ENCODE results near the gene MTMR1. TPM values are rescaled to one million over a fixed set of nuclear protein-coding genes. Genes with fewer than 3 reads are reported as not detected.

MTMR1 gene
- total RNA-seq: 8.1 and 9.3 TPM in 2 replicates

- DNase-seq (ENCODE audit: low read depth in 2 of 2): peak; percentile 17 to 39
Measured at GRCh38 chrX:150692831-150693724, at the start of gene MTMR1. Gene MTMR1, plus strand, starts transcription at chrX:150693396. Its CDS starts 135 bp downstream, at chrX:150693531.

DNA sequence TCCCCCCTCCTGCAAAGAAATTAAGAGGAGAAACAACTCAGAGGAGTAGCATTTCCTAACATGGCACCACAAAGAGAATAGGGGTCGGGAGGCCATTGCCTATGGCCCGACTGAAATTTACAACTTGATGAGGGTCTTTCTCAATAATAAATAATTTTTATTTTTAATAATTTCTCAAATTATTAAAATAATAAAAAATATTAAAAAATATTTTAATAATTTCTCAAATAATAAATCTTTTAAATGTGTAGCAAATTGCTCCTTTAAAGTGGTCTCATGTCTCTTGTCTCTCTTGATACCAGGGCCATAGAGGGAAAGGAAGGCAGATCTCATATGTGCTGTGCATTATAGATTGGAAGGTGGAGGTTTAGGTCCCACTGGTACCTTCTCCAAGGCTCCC lies 49.2 kb upstream of the MTMR1 start:
- no peak for DNase-seq (ENCODE audit: low read depth in 2 of 2)

DNA sequence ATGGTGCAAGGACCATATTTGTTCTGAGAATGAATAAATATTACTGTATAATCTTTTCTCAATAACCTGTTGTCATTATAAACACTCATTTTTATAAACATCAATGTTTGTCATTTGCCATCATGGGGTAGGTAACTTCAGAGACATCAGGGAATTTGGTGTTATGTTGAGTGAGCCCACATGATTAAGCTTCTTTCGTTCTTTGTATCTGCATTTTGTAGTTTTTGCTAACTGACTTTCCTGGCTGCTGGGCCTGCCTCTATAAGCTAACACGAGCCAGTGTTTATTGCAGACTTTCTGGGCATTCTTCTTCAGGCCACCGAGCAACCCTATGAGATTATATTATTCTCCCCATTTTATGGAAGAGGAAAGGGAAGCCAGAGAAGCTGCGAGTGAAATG lies 48.8 kb upstream of the MTMR1 start:
- DNase-seq (ENCODE audit: low read depth in 2 of 2): no peak

DNA sequence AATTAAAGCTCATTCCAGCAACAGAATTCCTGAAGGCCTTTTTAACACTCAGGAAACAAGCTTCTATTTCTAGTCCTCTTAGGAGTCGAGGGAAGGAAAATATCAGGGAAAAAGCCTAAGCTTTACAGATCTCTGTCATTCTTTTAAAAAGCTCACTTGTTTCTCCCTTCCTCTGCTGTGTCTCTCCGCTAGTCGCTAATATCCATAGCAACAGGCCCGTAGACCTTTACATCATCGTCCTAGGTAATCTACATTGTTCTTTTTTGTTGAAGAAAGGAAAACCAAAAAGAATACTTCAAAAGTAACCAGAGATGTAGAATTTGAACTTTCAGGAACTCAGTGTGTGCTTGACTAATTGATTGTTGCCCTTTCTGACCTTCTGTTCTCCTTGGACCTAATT lies 45.9 kb upstream of the MTMR1 start:
- peak in 1 of 2 donors; percentile 70 for DNase-seq (ENCODE audit: low read depth in 2 of 2)

- peak in 1 of 2 donors; percentile 47 for DNase-seq (ENCODE audit: low read depth in 2 of 2)
Measured at GRCh38 chrX:150648296-150648940, 44.8 kb upstream of the MTMR1 start.

GRCh38 chrX:150649096-150649870 lies 43.9 kb upstream of the MTMR1 start:
- peak; percentile 15 to 85 for DNase-seq (ENCODE audit: low read depth in 2 of 2)

DNA sequence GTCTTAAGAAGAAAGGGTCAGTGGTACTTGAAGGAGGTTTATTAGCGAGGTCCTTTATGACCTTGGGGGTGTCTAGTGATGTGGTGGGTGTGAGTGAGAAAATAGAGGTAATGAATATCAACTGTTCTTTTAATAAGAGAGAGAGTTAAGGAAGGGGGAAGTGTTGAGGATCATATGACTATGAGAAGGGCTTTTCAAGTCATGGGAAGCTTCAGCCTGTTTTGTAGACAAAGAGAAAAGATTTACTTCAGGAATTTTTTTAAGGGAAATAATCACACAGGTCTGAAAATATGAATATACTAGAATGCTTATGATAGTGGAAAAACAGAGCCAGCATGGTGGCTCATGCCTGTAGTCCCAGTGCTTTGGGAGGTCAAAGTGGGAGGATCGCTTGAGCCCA lies 41.3 kb upstream of the MTMR1 start:
- no peak for DNase-seq (ENCODE audit: low read depth in 2 of 2)

DNA sequence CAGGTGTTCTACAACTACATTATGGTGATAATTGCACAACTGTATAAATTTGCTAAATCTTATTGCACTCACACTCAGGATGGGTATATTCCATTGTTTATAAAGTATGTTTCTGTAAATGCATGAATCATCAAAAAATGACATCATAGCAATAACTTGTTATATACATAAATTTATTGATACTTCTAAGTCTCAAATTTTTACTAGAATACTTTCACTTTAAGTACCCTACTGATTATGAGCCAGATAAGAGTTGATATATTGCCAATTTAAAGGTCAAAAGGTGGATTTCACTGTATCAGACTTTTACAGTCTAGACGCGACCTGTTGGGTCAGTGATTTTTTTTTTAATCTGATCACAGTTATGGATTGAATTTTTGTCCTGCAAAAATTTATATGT lies 37.4 kb upstream of the MTMR1 start:
- no peak for DNase-seq (ENCODE audit: low read depth in 2 of 2)

- DNase-seq (ENCODE audit: low read depth in 2 of 2): no peak
Measured at GRCh38 chrX:150663073-150663472, 30.1 kb upstream of the MTMR1 start.

GRCh38 chrX:150664290-150664689 lies 28.9 kb upstream of the MTMR1 start:
- DNase-seq (ENCODE audit: low read depth in 2 of 2): no peak

DNA sequence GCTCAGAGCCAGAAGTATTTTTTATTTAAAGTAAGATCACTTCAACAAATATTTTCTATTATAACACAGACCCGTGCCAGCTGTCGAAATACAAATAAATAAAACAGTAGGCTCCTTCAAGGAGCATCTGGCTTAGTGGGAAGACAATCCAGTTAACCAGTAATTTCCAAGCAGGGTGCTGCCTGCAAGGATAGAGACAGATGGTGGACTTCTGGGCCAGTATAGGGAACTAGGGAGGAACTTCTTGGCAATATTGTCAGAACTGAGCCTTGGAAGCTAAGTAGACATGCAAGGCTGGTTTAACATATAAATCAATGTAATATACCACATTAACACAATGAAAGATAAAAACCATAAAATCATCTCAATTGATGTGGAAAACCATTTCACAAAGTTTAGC lies 17.0 kb upstream of the MTMR1 start:
- DNase-seq (ENCODE audit: low read depth in 2 of 2): no peak

- DNase-seq (ENCODE audit: low read depth in 2 of 2): peak; percentile 45 to 52
Measured at GRCh38 chrX:150680974-150681373, 12.2 kb upstream of the MTMR1 start.

DNA sequence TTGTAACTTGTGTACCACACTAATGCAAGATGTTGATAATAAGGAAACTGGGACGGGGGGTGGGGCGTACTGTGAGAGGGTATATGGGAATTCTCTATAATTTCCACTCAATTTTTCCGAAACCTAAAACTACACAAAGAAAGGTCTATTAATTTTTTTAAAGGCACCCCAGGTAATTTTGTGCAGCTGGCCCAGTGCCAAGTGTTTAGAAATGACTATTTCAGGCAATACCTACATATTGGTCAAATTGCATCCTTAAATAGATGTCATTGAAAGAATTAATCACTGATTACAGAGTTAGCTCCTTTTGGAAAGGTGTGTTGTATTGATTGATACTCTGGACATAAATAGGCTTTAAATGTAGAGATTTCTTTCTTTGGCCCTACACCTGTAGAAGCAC lies 10.1 kb upstream of the MTMR1 start:
- no peak for DNase-seq (ENCODE audit: low read depth in 2 of 2)

DNA sequence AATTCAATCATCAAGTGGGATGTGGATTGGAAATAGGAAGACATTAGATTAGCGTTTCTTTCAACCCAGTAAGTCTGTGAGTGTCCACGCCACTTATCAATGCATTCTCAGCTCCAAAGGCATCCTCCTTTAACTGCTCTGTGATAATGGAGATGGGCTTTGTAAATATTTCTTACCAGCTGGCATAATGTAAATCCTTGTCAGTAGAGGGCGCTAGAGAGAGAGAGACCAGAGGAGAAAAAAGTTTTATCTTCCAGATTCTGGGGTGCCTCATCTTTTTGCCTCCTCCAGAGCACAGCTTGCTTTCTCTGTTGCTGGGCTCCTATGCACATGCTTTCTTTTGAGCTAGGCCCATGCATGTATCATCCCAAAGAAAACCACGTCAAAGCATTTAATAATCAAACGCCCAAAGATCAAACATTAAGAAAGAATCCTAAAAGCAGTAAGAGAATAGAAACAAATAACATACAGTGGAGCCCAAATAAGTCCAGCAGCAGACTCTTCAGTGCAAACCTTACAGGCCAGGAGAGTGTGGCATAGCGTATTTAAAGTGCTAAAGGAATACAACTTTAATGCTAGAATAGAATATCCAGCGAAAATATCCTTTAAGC lies 9.6 kb upstream of the MTMR1 start:
- DNase-seq (ENCODE audit: low read depth in 2 of 2): peak; percentile 48 to 52

- peak in 1 of 2 donors; percentile 81 for DNase-seq (ENCODE audit: low read depth in 2 of 2)
Measured at GRCh38 chrX:150688911-150689451, 4.2 kb upstream of the MTMR1 start.

GRCh38 chrX:150690126-150690525 lies 3.1 kb upstream of the MTMR1 start:
- DNase-seq (ENCODE audit: low read depth in 2 of 2): peak; percentile 23 to 75

DNA sequence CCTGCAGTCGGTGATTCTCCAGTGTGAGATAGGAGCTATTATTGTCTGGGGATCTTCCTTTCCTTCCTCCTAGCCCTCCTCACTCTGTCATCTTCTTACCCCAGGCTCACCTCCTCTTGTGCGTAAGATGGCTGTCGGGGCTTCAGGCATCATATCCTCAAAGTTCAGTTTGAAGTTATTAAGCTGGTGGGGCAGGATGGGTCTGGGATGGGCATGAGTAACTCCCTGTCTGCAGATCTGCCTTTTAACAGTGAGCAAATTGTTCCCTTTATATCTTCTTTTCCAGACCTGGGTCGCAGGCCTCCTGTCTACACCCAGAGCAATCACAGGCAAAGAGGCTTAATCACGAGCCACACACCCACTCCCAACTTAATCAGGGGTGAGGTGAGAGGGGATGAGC lies 900 bp upstream of the MTMR1 start:
- no peak for DNase-seq (ENCODE audit: low read depth in 2 of 2)

DNA sequence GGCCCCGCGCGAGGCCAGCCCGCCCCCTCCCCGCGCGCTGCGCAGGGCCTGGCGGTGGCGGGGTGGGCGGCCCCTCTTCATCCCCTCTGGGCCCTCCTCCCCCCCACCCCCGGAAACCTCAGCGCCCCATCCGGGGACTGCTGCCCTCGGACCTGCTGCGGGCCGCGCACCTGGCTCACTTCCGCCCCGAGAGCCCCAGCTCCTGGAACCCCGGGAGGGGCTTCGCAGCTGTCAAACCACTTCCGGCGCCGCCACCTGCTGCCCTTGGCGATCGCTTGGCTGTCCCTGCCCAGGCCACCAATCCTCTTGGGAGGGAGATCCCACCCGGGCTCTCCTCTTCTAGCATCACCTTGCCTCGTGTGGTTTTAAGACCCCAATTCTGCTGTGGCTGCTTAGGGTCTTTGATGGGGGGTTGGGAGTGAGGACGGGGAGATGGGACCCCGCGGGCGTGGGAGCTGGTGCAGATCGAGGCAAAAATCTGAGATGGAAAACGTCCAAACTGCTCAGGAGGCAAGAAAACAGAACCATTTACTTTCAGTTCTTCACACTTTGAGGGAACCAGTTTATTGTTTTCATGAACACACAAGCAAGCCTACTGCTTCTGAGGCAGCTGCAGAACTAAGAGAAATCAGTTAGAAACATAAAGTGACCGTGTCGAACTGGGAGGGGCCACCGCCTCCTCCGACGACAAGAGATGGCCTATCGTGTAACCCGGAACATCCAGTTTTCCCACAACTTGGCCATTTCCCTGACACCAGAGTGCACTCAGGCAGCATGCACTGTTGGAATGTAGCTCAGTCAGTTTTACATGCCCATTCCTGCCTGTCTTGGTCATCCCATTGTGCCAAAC lies 754 bp downstream of the MTMR1 start:
- DNase-seq (ENCODE audit: low read depth in 2 of 2): peak; percentile 36 to 65

GRCh38 chrX:150694738-150695410 lies 1.7 kb downstream of the MTMR1 start:
- DNase-seq (ENCODE audit: low read depth in 2 of 2): no peak

DNA sequence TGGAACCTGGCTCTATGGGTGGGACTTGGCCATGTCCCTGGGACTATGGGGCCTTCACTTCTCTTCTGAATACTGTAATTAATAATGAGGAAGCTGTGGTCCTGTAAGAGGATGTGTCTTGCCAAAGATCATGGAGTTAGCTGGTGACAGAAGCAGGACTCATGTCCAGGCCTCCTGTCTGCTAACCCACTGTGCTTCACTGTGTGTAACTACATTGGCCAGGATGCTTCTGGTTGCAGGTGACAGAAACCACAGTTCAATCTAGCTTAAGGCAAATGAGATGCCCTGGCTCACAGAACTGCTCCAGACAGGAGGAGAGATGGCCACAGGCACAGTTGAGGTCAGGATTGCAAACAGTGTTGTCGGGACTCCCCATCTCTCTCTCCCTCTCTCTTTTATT lies 3.1 kb downstream of the MTMR1 start:
- no peak for DNase-seq (ENCODE audit: low read depth in 2 of 2)

All from lung microvascular endothelial cell (primary cell).